ENCODE measurements around the gene ADGRF4.
A peak's percentile ranks its signal among the peaks of the same experiment; 100 is the strongest.

ADGRF4 gene

DNA sequence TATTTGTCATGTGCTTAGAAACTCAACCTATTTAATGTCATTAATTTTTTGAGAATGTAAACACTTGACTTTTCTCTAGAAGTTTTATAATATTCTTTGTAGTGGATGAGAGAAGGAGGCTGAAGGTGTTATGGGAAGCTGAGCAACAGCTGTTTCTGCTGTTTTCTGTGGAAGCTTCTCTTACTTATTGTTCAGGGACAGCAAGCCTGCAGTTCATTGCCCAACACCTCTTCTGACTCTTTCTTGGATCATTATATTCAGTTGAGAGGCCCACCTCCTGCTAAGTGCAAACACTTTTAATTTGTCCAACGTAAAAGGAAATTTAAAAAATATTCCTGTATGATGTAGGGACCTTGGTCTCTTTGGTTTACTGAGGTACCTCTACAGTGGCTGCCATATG is 12.0 kb upstream of the ADGRF4 start:
- no peak for DNase-seq

DNA sequence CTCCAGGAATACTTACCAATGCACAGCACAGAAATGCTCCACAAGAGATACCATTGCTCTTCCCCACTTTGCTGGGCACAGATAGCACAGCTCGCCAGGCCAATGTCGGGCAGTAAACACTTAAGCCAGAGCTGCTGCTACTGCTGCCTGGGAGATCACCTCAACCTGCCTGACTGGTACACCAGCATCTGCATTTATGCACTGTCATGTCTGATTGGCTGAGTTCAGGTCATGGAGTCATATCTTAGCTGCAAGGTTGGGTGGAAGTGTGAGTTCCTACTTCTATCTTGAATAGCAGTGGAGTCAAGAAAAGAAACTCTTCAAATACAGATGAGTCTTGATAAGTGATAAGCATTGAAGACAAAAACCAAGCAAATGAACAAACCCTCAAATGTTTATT is 10.9 kb upstream of the ADGRF4 start:
- DNase-seq, result no peak

DNA sequence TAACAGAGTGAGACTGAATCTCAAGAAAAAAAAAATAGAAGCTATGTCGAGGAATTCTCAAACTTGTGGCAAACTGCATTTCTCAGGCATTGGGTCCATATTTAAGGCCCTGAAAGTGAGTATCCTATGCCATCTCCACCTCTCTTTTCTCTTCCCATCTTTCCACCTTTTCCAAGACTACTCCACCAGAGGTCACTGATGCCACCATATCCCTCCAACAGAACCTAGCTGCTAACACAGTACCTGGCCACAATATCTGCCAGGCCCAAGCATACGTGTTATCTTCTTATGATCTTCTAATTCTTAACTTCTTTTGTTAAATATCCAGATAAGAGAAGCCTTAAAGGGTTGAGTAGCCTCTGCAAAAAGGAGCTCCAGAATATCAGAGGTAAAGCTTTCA is 8.2 kb upstream of the ADGRF4 start:
- no peak for DNase-seq

DNA sequence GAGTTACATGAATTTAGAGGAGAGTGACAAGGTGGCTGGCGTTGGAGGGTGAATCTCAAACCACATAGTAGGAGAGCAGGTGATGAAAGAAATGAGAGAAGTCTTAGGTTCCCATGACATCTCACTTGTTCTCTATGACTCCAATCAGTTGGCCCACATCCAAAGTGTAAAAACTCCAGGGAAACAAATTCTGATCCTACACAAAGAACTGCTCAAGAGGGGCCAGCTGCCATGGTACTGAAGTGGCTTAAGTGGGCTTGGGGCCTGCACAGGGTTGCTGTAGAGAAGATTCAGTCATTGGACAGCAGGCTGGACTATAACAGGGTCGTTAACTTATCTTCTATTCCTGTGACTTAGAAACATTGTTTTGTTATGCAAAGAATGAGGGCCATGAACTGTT is 7.6 kb upstream of the ADGRF4 start:
- no peak for DNase-seq

DNA sequence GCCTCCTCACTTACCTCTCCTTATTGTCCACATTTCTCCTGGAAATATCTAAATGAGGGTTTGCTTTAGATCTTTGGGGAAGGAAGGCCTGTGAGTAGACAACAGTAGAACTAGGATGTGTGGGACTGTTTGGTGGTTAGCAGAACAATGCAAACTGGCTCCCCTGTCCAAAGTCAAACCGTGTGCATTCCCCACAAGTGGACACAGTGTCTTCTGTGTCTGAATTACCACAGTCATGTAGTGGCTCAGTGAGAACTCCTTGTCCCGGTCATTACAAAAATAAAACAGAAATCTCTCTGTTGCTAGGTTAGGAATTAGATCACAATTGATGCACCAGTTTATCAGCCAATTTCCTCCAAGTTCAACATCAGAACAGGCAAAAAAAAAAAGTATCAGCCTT is 455 bp upstream of the ADGRF4 start:
- no peak for DNase-seq

DNA sequence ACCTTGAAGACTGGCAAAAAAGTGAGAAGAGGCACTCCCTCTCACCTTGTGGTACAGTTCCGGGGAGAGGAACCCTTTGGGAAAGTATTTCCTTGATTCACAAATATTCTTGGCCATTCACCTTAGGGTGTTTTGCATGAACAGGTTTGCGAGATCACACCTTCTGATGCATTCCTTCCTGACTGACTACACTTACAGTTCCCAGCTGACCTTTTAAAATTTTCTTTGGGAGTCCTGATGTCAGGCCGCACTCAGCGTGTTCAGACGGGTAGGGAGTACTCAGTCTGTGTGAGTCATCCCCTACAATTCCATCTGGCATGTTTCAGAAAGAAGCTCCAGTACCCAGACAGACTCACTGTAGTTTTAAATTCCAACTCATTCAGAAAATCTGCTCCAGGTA is 1.7 kb downstream of the ADGRF4 start:
- DNase-seq, result peak; percentile 15

DNA sequence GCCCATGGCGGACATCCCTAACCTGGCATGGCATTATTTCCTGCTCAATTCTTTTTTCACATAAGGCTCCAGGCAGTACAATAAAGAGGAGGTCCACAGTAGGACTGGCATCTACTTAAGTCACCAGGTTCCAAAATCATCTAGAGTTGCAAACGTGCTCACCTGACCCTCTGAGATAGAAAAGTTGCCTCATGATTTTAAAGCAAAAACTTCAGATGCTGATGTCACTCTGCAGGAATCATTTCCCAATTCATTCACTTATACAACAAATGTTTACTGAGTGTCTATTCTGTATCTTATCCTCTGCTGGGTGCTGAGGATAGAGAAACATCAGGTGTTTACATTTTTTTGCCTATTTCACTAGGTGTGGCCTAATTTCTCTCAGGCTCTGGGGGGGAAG is 2.2 kb downstream of the ADGRF4 start:
- DNase-seq, result no peak

DNA sequence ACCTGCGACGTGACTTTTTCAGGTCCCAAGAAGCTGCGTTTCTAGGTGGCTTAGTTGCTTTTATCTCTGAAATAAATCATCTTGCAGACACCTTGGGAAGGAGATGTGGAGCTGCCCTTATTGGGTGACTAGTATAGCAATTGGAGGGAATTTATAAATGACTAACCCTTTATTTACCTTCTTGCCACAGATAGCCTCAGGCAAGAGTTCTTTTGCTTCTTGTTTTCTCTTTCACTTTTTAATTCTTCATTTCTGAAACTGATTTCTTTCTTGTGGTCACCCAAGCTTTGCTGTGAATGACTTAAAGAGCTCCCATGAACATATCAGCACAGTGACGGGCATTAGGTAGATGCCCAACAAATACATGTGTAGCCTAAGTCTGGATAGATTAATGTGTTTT is 3.0 kb downstream of the ADGRF4 start:
- DNase-seq, result peak; percentile 8

DNA sequence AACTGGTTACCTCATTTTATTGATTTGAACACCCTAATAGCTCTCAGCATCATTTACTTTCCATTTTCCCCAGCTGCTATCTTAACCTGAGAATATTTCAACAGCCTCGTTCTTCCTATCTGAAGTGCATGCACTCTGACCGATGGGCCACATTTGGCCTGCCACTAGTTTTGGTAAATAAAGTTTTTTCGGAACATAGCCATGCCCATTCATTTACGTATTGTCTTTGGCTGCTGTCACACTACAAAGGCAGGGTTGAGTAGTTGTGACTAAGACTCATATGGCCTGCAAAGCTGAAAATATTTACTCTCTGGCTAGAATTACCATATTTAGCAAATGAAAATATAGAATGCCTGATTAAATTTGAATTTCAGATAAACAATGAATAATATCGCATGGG is 10.8 kb downstream of the ADGRF4 start:
- no peak for DNase-seq

DNA sequence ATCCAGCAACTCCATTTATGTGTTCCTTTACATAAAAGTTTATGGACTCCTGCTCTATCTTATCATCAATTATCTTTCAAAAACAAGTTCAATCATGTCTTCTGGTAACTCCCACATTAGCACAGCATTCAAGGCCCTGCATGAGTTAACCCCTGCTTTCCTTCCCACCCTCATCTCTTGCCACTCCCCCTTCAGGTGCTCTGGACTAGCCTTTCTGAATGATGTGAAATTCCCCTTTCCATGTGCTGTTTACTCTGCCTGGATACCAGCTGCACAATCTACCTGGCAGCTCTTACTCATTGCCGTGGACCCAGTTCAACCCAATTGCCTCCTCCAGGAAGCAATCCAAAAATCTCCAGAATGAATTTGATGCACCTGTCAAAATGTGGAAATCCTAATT is 11.9 kb downstream of the ADGRF4 start:
- DNase-seq, result no peak

DNA sequence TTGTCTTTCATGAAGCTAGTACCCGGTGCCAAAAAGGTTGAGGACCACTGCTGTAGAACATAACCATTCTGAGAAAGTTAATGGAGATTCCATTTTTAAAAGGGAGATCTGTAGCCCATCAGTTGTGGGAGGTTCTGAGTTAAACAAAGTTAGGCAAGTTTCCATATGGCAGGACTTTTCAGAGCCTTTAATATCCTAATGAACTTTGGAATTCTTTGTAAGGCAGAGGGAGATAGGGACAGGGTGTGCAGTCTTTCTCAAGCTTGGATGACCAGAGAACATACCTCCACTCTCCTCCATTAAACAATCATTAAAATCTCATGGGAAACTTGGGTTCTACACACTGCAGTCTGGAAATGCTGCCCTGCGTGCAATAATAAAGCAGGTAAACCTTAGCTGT is 14.8 kb downstream of the ADGRF4 start:
- no peak for DNase-seq

DNA sequence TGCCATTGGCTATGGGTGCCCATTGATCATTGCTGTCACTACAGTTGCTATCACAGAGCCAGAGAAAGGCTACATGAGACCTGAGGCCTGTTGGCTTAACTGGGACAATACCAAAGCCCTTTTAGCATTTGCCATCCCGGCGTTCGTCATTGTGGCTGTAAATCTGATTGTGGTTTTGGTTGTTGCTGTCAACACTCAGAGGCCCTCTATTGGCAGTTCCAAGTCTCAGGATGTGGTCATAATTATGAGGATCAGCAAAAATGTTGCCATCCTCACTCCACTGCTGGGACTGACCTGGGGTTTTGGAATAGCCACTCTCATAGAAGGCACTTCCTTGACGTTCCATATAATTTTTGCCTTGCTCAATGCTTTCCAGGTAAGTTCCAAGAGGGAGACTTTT is 16.4 kb downstream of the ADGRF4 start:
- DNase-seq, result no peak

DNA sequence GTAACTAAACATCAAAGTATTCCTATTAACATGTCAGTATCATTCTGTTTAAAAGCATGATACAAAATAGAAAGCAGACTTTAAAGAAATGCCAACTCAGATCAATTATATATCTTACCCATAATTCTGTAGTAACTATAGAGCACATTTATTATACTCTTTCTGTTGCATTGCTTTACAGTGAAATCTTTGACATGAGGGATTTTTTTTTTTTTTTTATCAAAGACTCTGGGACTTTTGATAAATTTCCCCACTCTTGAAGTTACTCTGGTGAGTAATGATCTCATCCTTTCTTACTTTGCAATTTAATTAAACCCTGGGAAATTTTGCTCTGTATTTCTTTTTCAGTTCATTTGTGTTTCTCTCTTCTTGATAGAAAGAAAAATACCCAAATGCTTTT is 17.4 kb downstream of the ADGRF4 start:
- DNase-seq, result no peak

DNA sequence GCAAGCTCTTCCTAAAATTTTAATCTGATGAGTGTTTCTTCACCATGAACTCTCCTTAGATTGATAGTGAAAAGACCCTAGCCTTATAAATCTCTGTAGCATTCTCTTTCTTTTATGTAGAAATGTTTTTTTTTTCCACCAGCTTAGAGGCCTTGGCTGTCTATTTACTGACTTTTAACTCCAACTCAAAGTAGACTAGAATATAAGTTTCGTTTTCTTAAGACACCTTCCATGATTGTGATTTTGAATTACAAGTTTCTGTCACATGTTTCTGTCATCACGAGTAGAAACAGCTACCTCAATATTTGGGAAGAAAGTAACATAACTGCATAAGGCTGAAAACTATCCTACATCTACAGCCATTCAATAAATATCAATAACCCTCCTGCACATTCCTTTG is 17.8 kb downstream of the ADGRF4 start:
- no peak for DNase-seq

DNA sequence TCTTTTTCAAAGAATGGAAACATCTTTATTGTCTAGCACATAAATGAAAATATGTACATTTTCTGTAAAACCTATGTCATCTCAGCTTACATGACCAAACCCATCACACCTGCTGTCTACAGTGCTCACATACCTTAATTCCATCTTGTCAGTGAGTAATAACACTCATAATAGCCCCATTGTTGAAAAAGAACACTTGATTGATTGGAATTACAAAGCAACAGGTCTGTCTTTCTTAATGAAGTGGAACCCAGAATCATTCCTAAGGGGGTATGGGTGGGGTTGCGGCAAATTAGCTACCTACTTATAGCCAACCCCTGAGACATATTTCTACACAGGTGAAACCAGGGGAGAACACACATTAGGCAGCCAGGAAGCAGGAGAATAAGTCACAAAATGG is 20.2 kb downstream of the ADGRF4 start:
- no peak for DNase-seq

DNA sequence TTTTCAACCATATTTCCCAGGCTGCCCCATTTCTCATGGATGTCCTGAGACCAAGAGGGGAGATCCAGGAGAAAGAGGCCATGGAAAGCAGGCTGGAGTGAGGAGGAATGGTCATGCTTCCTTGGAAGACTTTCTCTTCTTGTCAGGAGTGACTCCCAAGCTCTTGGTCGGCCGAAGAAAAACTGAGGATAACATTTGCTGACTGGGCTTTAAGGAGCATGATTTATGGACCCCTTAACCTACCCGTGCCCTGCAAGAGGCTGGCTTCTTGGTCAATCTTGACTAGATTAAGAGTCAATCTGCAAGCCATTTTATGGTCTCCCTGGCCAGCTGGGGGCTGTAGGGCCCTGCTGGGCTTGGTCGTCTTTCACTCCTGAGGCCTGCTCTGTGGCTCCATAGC is 22.8 kb downstream of the ADGRF4 start:
- DNase-seq, result no peak

DNA sequence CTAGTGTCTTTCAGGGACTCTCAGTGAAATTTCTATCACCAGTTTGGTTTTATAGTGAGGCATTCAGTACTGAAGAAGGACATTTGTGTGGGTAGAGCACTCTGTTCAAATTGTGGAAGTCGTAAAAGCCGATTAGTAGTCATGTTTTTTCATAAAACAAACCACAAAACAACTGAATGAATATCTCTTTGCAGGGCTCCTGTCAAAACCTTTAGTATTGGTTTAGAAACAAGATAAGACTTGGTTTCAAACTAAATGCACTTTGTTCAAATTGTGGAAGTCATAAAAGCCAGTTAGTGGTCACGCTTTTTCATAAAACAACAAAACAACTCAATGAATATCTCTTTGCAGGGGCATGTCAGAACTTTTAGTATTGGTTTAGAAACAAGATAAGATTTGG is 23.8 kb downstream of the ADGRF4 start:
- no peak for DNase-seq

DNA sequence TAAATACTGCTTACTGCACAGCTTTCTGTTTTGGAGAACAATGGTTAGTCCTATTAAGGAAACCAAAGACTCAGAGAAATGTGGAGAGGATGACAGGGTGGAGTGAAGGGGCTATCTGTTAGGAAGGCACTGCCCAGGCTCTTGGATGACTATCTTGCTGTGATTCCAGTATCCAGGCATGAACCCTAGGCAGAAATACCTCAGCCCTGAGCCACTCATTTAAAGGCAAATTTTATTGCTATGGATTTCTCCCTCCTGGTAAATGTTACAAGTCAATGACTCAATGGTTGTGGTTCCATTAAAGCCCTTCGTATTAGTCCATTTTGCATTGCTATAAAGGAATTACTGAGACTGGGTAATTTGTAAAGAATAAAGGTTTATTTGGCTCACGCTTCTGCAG is 25.9 kb downstream of the ADGRF4 start:
- peak; percentile 20 for DNase-seq

DNA sequence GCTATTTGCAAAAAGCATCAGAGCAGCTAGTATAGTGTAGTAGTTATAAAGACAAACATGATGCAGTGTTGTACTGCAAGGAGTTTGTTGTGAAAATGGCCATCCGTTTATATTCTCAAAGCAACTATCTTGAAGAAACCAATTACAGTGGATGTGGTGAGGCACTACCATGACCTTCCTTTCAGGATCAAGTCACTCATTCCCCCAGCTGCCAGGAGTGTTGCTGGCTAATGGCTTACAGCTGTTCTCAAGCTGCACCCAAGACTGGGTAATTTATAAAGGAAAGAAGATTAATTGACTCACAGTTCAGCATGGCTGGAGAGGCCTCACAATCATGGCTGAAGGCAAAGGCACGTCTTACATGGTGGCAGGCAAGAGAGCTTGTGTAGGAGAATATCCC is 29.0 kb downstream of the ADGRF4 start:
- no peak for DNase-seq

DNA sequence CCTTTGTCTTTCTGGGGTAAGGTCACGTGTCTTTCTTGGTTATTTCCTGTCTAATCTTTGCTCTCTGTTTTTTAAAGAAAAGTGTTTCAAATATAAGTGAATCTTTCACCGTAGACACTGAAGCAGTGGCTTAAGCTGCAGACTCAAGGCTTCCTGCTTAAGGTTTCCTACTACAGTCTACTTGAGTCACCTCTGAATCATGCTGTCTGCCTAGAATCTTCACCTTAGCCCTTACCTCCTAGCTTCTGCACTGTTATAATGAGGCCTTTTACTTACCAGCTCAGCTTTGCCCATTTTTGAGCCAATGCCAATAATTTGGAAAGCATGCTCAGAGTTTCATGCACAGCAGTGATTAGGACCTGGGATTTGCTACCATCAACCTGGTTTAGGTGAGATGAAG is 30.6 kb downstream of the ADGRF4 start:
- no peak for DNase-seq

DNA sequence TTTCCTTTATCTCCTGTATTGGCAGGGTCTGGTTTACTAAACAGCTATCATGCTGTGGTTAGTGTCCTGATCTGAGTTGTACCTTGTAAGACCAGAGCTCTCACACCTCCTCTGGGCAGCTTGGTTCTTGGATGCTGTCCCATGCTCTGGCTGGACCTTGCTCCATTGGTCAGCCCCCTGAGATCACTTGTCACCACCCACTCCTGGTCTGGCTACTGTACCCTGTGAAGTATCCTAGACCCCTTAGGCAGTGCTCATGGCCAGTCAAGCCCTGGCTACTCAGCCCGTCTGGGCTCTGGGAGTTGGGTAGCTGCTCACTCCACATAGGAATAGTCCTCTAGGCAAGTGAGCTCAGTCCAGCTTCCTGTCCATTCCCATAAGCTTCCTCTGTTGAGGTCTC is 31.1 kb downstream of the ADGRF4 start:
- no peak for DNase-seq

DNA sequence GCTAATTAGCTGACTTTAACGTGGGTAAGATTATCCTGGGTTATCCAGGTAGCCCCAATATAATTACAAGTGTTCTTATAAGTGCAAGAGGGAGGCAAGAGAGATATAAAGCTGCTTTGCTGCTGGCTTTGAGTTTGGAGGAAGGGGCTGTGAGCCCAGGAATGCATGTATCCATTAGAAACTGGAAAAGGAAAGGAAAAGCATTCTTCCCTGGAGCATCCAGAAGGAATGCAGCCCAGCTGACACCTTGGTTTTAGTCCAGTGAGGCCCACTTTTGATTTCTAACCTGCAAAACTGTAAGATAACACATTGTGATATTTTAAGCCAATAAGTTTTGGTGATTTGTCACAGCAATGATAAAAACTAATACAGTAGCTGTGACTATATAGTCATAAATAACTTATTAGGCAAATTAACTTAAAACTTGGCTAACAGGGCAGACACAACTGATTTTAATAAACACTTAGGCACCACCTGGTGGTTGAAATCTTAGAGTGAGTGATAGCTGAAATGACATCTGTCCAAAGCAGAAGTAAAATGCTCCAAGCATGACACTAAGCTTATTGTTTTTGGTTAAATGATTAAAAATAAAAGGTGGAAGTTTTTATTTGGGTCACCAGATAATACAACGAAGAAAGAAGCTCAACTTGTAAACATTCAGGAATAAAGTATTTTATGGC is 35.6 kb downstream of the ADGRF4 start:
- no peak for DNase-seq

DNA sequence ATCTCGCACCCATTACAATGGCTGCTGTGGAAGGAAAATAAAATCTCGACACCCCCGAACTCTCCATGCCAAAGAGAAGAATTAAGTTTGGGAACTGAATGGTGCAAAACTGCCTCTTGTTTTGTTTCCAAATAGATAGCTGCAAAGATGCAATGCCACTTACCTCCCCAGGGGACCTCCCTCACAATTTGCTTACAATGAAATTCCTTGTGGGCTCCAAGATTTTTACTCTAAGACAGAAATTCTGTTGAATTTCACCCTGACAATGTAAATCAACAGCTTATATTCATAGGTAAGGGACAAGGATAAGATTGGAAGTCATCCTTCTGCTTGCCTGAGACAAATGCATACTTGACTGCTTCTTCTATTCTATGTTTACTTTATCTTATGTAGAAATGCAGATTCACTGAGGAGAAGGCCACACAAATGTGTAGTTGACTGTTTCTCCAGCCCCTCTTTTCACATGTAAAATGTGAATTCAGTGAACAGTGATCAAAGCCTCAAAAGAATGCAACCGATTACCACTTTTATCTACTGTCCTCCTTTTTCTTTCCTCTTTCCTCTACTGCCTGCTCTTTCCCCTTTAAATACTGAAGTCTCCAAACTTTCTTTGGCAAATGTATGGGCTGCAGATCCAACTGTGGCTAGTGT is 36.6 kb downstream of the ADGRF4 start:
- no peak for DNase-seq

DNA sequence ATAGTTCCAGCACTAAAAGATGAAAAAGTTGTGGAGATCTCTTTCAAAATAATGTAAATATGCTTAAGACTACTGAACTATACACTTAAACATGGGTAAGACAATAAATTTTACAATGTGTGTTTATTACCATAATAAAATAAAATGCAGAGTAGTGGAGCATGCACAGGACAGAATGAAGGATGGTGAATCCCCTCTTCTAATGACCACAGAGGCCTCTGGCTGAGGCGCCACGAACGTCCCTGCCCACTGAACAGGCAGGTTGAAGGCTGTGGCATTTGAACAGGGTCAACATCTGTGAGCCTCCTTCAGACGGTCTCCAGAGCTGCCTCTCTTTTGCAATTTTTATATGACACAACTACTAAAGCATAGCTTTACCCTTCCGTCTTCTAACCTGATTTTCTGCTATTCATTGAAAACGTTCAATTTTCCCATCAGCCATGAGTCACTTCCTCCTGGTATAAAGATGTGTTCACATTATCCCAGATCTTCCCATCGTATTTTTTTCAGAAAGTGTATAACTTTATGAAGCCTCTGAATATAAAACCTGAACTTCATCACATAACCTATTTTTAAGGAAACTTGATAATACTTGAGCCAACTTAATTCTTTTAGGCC is 37.8 kb downstream of the ADGRF4 start:
- no peak for DNase-seq

DNA sequence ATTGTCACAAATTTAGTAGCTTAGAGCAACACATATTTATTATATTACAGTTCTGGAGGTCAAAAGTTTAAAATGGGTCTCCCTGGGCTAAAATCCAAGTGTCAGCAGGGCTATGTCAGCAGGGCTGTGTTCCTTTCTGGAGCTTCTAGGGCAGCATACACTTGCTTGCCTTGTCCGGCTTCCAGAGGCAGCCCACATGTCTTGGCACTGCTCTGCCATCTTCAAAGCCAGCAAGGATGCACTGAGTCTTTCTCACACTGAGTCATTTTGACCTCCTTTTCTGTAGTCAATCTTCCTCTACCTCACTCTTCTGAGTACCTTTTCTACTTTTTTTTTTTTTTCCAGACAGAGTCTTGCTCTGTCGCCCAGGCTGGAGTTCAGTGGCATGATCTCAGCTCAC is 39.0 kb downstream of the ADGRF4 start:
- no peak for DNase-seq
